ENCODE measurements around the gene FOXP2.

GRCh38 chr7:114392686-114393085, 21.9 kb upstream of the FOXP2 start:
- TF ChIP-seq POLR2A (IDR thresholded peaks at IDR 0.05) (no peak), POLR2AphosphoS5 (IDR thresholded peaks at IDR 0.05) (no peak)
